NCI-H2107 (cell line): Measurements from ENCODE around the gene OTX1.
"Not testable (repeated sequence)": the region's sequence is repeated elsewhere in the genome, so short reads cannot be mapped to it uniquely, and the experiment has no call there.

Experiments used
- DNase-seq: peaks from one replicate; lab custom pipeline; 2025; lab: John Stamatoyannopoulos, UW

Gene OTX1

DNA sequence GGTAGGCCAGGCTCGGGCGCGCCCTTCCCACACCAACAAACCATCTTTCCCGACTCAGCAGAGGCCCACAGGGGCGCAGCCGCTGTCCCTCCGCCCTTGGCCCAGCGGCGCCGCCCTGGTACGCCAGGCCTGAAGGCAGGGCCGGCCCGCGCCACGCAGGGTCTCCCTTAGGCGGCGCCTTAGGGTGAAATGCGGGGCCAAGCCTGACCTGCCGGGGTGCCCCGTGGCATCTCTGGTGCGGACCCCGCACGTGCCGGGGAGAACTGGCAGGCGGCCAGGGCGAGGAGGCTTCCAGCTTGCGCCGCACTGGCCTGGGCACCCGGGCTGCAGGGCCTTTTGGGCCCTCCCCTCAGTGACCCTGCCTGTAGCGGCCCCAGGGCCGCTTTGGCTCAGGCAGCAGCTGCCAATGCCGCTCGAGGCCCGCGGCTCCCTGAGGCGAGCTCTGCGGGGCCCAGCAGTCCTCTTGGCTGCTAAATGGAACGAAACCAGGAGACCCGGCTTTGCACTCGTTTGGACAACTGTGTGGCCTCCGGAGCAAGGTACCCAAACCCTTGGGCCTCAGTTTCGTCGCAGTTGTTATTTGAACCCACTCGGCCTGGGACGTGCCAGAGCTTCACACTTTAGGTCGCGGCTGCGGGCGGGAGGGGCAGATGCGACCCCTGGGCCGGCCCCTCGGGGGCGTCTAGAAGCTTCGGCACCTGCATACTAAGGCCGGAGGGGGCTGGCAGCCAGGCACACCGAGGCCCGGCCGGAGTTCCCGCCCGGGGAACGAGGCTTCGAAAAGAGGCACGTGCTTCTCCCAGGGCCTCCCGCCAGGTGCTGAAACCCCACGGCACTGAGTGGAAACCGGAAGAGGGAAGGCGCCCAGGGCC, 8.5 kb downstream of the OTX1 start:
- DNase-seq: no peak

DNA sequence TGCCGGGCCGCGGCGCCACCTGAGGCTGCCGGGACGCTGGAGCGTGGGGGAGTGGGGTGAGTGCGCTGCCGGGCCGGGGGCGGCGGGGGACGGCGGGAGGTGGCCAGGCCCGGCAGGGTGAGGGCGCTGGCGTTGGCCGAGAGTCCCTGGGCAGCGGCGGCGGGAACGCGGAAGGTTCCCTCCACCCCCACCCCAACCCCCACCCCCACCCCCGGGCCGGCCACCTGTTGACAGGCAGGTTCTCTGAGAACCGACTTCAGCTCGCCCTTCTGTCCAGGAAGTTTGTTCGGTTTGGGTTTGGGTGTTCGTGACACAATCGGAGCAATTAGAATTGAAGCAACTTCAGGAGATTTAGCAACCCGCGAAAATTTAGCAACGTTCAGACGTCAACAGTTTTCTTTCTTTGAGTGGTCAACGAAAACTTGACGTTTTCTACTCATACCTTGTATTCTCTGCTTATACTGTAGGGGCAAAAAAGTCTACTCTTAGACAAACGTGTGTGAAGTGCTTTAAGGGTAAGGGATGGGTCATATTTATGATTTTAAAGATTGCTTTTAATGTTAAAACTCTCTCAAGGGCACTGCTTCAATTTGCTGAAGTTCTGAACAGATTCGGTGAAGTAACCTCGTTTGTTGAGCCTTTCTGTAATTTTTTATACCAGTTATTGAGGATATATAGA, 9.3 kb downstream of the OTX1 start:
- DNase-seq: no peak

DNA sequence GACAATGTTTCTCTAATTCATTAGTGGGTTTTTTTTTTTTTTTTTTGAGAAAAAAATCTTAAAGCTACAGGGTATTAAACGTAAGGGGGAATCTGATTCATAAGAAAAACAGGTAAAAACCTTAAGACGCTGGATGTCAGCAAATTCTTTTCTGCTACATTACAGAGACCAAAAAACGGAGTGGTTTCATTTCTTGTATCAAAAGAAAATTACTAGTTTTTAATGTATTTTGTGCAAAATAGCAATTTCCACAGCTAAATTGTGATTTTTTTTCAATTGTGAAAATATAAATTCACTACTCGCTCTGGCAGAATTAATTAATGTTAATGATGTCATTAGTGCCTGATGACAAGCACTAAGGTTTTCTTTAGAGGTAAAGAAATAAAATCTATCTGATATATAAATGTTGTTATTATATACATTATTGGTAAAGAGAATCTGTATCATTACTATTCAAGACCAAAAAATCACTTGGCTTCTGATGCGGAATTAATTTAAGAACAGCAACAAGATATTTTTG, 9.9 kb downstream of the OTX1 start:
- no peak for DNase-seq

DNA sequence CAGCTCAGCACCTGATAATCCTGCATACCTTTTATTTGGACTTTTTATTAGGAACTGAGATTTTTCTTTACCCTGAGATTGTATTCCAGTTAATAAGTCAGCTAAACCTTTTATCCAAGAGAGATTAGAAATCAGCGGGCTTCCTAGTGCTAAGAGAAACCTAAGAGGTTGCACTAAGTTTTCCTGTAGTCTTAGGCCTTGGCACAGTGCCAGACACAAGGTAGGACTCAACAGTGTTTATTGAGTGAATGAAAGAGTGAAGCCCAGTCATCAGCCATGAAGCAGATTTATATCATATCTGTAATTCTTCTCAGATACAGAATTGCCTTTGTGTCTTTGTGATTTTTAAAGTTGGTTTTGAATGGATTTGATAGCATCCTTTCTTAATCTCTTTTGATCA, 13.6 kb downstream of the OTX1 start:
- DNase-seq: no peak

- no peak for DNase-seq
Observed at GRCh38 chr2:63064661-63065060, 14.0 kb downstream of the OTX1 start.

DNA sequence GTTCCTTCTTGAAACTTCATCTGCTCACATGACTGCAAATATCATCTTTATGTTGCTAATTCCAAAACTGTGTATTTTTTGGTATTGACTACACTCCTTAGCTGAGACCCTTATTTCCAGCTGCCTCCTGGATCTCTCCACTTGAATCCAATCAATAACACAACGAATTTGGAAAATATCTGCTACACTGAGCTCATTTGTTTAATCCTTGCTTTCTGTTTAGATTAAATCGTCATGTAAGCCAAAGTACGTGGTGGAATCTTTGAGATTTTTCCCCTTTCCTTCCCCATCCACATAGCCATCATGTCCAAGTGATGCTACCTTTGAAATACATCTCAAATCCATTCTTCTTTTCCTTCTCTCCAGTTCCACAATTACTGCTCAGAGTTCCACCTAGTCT, 15.6 kb downstream of the OTX1 start:
- no peak for DNase-seq

GRCh38 chr2:63066838-63067237, 16.2 kb downstream of the OTX1 start:
- no peak for DNase-seq

DNA sequence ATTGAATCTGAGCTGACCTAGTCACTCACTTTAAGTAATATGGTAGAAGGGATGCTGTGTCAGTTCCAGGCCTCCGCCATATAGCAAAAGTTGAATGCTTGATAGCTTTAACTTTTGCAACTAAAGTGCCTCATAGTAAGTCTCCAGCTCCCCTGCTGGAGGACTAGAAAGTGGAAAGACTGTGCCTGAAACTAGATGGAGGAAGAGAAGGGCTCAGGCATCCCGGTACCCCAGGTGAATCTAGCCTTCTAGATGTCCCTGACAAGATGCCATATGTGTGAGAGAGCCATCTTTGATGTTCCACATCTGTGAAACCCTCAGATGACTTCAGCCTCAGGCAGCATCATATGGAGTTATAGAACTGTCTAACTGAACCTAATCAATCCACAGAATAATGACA, 21.0 kb downstream of the OTX1 start:
- DNase-seq: no peak

DNA sequence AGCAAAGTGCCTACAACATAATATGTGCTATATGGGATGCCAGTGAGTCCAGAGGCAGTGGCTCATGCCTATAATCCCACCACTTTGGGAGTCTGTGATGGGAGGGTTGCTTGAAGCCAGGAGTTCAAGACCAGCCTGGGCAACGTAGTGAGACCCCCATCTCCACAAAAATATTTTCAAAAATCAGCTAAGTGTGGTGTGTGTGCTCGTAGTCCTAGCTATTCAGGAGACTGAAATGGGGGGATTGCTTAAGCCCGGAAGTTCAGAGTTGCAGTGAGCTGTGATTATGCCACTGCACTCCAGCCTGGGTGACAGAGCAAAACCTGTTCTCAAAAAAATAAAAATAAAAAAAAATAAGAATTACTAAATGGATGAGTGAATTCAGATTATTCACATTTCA, 23.4 kb downstream of the OTX1 start:
- DNase-seq: no peak

GRCh38 chr2:63074399-63074798, 23.8 kb downstream of the OTX1 start:
- DNase-seq: not testable (repeated sequence)

GRCh38 chr2:63078852-63079606, 28.4 kb downstream of the OTX1 start:
- no peak for DNase-seq

- DNase-seq: no peak
Observed at GRCh38 chr2:63081404-63081803, 30.8 kb downstream of the OTX1 start.

DNA sequence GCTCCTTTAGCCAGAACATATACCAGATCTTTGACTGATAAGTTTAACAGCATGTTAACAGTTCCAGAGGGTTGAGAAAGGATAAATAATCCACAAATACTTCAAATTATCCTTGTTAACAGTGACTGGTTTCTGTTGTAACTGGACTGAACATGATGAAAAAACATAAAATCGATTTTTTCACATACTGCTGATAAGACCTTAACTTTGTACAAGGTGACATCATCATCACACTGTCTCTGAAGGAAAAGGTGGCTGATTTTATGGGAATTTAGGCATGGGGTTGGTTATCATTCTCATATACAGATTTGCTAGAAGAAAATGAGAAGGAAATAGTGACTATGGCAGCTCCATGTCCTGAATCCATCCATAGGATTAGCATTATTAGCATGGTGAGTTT, 36.1 kb downstream of the OTX1 start:
- no peak for DNase-seq

DNA sequence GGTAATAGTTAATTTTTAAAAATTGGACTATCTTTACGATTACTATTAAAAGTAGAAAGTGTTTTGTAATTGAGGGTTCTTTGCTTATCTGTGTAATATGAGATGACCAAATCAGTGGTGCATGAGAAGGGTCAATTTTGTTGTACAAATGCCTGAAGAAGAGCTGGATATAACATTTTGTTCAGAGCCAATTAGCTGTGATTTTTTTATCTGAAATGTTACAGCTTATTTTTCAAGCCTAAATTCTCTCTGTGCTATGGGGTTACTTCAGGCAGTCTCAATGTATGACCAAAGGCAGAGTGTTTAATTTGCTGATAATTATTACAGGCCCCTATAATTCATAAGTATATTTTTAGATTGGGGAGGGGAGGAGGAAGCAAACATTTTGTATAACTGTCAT, 41.8 kb downstream of the OTX1 start:
- DNase-seq: no peak

- no peak for DNase-seq
Observed at GRCh38 chr2:63092857-63093256, 42.2 kb downstream of the OTX1 start.

DNA sequence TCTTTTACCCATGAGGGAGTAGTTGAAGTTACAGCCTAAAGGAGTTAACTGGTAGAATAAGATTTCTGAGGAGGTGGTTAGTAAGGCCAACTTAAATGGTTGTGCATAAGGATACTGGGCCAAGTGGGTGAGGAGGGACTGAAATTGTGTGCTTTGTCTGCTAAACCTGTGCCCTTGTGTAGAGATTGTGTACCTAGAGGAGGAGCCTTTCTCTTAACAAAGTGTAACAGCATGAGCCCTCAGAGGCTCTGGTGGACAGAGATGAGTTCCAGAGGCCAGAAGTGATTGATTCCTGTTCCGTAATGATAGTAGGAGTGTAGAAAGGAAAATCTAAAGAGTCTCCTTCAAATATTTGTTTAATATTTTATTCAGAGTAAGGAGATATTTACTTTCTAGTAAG, 42.9 kb downstream of the OTX1 start:
- DNase-seq: no peak

GRCh38 chr2:63096491-63096890, 45.9 kb downstream of the OTX1 start:
- DNase-seq: no peak

DNA sequence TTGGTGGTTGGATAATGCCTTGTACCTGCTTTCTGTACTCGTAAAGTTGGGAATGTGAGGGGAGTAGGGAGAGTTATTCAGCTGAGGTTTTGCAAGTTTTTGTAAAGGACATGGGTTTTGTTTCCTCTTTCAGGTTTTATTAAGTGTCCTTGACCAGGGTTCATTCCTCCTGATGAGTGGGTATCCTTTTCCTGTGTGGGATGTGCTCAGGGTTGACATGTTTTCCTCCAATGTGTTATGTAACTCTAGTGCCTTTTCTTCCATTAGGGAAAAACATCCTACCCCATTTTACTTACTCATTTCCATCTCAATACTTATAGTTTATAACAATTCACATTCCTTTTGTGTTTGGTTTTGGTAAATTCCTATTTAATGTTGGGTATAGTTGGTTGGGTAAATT, 48.4 kb downstream of the OTX1 start:
- no peak for DNase-seq

DNA sequence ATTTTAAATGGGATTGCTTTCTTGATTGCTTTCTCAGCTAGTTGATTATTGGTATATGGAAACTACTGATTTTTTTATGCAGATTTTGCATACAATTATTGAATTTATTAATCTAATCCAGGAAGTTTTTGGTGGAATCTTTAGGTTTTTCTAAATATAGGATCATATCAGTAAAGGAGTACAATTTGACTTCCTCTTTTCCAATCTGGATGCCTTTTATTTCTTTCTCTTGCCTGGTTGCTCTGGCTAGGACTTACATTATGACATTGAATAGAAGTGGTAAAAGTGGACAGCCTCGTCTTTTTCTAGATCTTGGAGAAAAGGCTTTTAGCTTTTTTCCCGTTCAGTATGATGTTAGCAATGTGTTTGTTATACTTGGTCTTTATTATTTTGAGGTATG, 51.3 kb downstream of the OTX1 start:
- no peak for DNase-seq

DNA sequence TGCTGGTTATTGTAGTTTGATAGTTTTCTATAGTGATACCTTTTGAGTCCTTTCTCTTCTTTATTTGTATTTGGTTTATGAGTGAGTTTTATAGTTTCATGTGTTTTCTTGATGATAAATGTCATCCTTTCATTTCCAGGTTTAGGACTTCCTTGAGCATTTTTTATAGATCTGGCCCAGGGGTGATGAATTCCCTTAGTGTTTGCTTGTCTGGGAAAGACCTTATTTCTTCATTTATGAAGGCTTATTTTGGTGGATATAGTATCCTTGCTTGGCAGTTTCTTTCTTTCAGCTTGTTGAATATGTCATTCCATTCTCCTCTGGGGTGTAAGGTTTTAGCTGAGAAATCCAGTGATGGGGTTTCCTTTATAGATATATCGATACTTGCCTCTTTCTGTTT, 53.9 kb downstream of the OTX1 start:
- no peak for DNase-seq
